ENCODE measurements around the gene CHMP4B. TPM values are rescaled to one million over a fixed set of nuclear protein-coding genes. Genes with fewer than 3 reads are reported as not detected.

The CHMP4B gene
- total RNA-seq, 3 donors from 2014 or later (not counting 1 experiment from before 2014, with no cell fraction given), result 63.7 to 74.0 (median 70.0) TPM

DNA sequence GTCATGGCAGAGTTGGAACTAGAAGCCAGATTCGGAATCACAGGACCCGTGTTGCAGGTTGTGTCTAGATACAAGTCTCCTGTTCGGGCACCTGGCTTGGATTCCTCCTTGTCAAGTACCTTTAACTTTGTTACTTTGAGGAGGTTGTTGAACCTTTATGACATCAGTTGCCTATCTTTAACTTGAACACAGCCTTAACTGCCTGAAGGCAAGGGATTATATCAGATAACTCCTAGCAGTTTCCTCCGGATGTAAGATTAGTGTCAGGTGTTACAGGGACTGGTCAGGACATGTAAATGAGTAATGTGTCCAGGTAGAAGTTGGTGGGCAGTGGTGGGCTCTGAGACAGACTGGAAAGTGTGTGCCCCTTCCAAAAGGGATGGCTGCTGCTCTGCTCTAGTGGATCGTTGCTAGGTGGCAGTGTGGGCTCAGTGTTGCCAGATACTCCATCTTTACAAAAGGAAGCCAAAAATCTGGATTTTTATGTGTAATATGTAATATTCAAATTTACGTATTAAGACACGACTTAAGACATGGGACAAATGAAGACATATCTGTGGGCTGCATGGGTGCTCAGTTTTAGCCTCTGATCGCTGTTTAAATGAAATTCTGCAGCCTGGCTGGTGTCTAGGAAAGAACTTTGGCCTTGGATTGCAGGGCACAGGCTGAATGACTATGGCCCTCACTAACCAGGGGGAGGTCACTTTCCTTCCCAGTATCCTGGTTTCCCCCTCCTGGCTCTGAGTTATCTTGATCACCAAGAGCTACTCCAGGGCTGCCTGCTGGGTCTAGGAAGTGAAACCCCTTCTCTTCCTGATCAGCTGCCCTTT, 27.1 kb downstream of the CHMP4B start:
- Histone ChIP-seq H3K4me3 (ENCODE audit: low read length) (no peak overlapping the region), H3K4me1 (ENCODE audit: control insufficient read depth, insufficient read depth, low read length) (peaks cover 40% of the 10 kb centered on the region)

DNA sequence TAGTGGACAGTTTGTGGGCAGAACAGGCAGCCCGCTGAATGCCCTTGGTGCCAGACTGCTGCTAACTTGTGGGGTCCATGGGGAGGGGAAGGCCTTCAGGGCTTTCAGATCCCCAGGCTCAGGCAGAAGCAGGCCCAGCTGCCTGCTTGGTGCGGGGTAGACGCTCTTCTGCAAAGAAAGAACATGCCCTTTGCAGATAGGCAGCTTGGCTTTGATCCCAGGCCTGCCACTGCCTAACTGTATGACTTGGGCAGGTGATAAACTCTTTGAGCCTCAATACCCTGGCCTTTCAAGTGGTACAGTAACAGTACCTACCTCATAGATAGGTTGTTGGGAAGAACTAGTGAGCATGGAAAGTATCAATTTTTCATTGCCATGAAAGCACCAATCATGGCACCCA, 28.4 kb downstream of the CHMP4B start:
- Histone ChIP-seq H3K27me3 (ENCODE audit: control insufficient read depth, insufficient read depth, low read length) (no peaks in the 10 kb centered on the region), H3K4me3 (ENCODE audit: low read length) (no peak overlapping the region), H3K9me3 (ENCODE audit: control insufficient read depth, insufficient read depth, low read length) (no peaks in the 10 kb centered on the region), H3K27ac (ENCODE audit: low read length) (no peak overlapping the region), H3K4me1 (ENCODE audit: control insufficient read depth, insufficient read depth, low read length) (peaks cover 44% of the 10 kb centered on the region), H3K36me3 (ENCODE audit: control insufficient read depth, insufficient read depth, low read length) (peaks cover 3% of the 10 kb centered on the region)
- H3K4me3 Mint-ChIP-seq, result no peak overlapping the region
- DNase-seq (no peak), ATAC-seq (no peak)
- H3K36me3 Mint-ChIP-seq, result peaks cover 6% of the 10 kb centered on the region
- intact Hi-C loops (cut with micrococcal nuclease), result no loop called here
- no peaks in the 10 kb centered on the region for H3K9me3 Mint-ChIP-seq
- TF ChIP-seq, protein P1, sequence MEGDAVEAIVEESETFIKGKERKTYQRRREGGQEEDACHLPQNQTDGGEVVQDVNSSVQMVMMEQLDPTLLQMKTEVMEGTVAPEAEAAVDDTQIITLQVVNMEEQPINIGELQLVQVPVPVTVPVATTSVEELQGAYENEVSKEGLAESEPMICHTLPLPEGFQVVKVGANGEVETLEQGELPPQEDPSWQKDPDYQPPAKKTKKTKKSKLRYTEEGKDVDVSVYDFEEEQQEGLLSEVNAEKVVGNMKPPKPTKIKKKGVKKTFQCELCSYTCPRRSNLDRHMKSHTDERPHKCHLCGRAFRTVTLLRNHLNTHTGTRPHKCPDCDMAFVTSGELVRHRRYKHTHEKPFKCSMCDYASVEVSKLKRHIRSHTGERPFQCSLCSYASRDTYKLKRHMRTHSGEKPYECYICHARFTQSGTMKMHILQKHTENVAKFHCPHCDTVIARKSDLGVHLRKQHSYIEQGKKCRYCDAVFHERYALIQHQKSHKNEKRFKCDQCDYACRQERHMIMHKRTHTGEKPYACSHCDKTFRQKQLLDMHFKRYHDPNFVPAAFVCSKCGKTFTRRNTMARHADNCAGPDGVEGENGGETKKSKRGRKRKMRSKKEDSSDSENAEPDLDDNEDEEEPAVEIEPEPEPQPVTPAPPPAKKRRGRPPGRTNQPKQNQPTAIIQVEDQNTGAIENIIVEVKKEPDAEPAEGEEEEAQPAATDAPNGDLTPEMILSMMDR (IDR thresholded peaks at IDR 0.05), result no peak
- no peaks in the 10 kb centered on the region for H3K27me3 Mint-ChIP-seq (ENCODE audit: low read depth in 2 of 2)
- 74% methylated on average over 3 of the region's 3 CpGs for WGBS (ENCODE audit: insufficient coverage)
- H3K27ac Mint-ChIP-seq, result peak overlapping the region in 1 of 2 donors; percentile 59
- peaks cover 78 to 88% of the 10 kb centered on the region in 2 donors for H3K4me1 Mint-ChIP-seq

More for the DNA sequence above, 27.1 kb downstream of the CHMP4B start:
- WGBS (ENCODE audit: insufficient coverage), result 94% methylated on average over 8 of the region's 8 CpGs
- Mint-ChIP-seq H3K27me3 (ENCODE audit: low read depth in 2 of 2) (no peaks in the 10 kb centered on the region), H3K36me3 (peaks cover 6% of the 10 kb centered on the region), H3K27ac (peak overlapping the region; percentile 32 to 68), H3K4me3 (no peak overlapping the region), H3K4me1 (peaks cover 76 to 82% of the 10 kb centered on the region in 2 donors), H3K9me3 (no peaks in the 10 kb centered on the region)
- TF ChIP-seq, protein P1 (IDR thresholded peaks at IDR 0.05), result no peak
- DNase-seq, result no peak
- H3K36me3 ChIP-seq (ENCODE audit: control insufficient read depth, insufficient read depth, low read length), result peaks cover 3% of the 10 kb centered on the region
- intact Hi-C loops (cut with micrococcal nuclease), result no loop called here
- ATAC-seq, result no peak
- no peaks in the 10 kb centered on the region for H3K27me3 ChIP-seq (ENCODE audit: control insufficient read depth, insufficient read depth, low read length)
- no peak overlapping the region for H3K27ac ChIP-seq (ENCODE audit: low read length)
- no peaks in the 10 kb centered on the region for H3K9me3 ChIP-seq (ENCODE audit: control insufficient read depth, insufficient read depth, low read length)

DNA sequence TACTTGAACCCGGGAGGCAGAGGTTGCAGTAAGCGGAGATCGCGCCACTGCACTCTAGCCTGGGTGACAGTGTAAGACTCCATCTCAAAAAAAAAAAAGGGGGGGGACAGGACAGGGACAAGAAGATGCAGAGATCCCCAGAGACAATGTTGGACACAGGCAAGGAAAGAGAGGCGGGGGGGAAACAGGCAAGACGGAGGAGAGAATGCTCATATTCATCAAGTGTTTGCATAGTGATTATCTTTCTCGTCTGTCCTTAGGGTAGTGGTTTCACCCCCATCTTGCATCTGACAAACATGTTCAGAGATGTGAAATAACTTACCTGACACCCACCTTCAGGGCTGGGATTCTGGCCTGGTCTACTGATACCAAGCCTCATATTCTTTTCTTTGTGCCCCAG, 29.0 kb downstream of the CHMP4B start:
- H3K27ac ChIP-seq (ENCODE audit: low read length), result no peak overlapping the region
- no peak overlapping the region for H3K4me3 ChIP-seq (ENCODE audit: low read length)
- peaks cover 44% of the 10 kb centered on the region for H3K4me1 ChIP-seq (ENCODE audit: control insufficient read depth, insufficient read depth, low read length)
- H3K36me3 Mint-ChIP-seq, result peaks cover 3% of the 10 kb centered on the region
- WGBS (ENCODE audit: insufficient coverage), result 97% methylated on average over 7 of the region's 7 CpGs
- peaks cover 3% of the 10 kb centered on the region for H3K36me3 ChIP-seq (ENCODE audit: control insufficient read depth, insufficient read depth, low read length)
- DNase-seq (no peak), ATAC-seq (no peak)
- H3K27me3 Mint-ChIP-seq (ENCODE audit: low read depth in 2 of 2), result no peaks in the 10 kb centered on the region
- H3K4me1 Mint-ChIP-seq, result peaks cover 76 to 87% of the 10 kb centered on the region in 2 donors
- H3K27ac Mint-ChIP-seq, result no peak overlapping the region
- intact Hi-C loops (cut with micrococcal nuclease), result no loop called here
- TF ChIP-seq, protein P1 (IDR thresholded peaks at IDR 0.05), result no peak
- H3K27me3 ChIP-seq (ENCODE audit: control insufficient read depth, insufficient read depth, low read length), result no peaks in the 10 kb centered on the region
- no peak overlapping the region for H3K4me3 Mint-ChIP-seq
- H3K9me3 Mint-ChIP-seq, result no peaks in the 10 kb centered on the region
- no peaks in the 10 kb centered on the region for H3K9me3 ChIP-seq (ENCODE audit: control insufficient read depth, insufficient read depth, low read length)
